Stimulated activated naive CD8-positive, alpha-beta T cell treated with anti-CD3 and anti-CD28 coated beads, Interleukin-15, Interleukin-2, amounts not matched to agents 100 U/mL and 50 U/mL, for 24 hours (primary cell): Measurements from ENCODE around the gene QPCT.

Source experiments
- ATAC-seq: fragments of 150-1000 bp; cut with Tn5 transposase; one replicate; pipeline ENCODE4 v1.10.0; 2021
- DNase-seq: peaks from one replicate; pipeline ENCODE4 v3.0.0; 2021

Gene QPCT

GRCh38 chr2:37324786-37325624 lies 19.4 kb upstream of the QPCT start, which contains the start of gene PRKD3:
TSS of gene PRKD3 (minus strand) at chr2:37324833. CDS start at chr2:37316524, 8,309 bp downstream.
- peak; percentile 73 for DNase-seq
- peak; percentile 74 for ATAC-seq

DNA sequence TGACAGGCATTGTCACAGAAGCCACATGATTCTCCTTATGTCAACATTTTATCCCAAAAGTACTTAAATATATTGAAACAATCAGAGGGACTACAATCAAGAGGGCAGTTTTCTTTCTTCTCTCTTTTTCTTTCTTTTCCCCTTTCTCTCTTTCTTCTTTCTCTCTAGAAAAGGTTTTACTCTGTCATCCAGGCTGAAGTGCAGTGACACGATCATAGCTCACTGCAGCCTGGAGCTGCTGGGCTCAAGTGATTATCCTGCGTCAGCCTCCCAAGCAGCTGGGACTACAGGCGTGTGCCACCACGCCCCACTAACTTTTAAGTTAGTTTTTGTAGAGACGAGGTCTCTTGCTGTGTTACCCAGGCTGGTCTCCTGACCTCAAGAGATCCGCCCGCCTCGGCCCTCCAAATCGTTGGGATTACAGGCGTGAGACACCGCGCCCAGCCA lies 18.8 kb upstream of the QPCT start:
- DNase-seq (no peak), ATAC-seq (no peak)

- no peak for DNase-seq
These were observed 18.1 kb upstream of the QPCT start for GRCh38 chr2:37326285-37326684.

GRCh38 chr2:37326866-37327634 lies 17.4 kb upstream of the QPCT start:
- DNase-seq (no peak), ATAC-seq (no peak)

More at GRCh38 chr2:37326285-37326684, 18.1 kb upstream of the QPCT start:
- no peak for ATAC-seq

DNA sequence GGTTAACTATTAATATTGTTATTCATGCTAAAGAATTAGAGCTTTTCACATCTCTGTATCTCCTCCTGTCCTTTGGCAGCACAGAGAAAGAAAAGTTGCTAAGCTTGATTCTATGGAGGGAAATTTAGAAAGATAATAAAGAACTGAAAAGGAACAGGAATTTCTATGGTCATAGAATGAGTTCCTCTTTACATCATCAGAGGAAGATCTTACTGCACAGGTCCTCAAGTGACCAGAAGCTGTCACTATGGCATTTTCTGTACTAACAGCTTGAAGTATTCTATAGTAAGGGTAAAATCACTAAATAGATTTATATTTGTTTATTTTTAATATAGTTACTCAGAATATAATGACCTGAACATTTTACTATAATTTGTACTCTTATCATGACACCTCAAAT lies 13.7 kb upstream of the QPCT start:
- ATAC-seq (no peak), DNase-seq (no peak)

- no peak for ATAC-seq
- DNase-seq: no peak
These were observed 11.9 kb upstream of the QPCT start for GRCh38 chr2:37332560-37332959.

GRCh38 chr2:37333256-37333655 lies 11.2 kb upstream of the QPCT start:
- no peak for ATAC-seq
- no peak for DNase-seq

GRCh38 chr2:37335604-37336003 lies 8.8 kb upstream of the QPCT start:
- ATAC-seq: no peak
- DNase-seq: no peak

GRCh38 chr2:37337620-37338280 lies 6.7 kb upstream of the QPCT start:
- DNase-seq (no peak), ATAC-seq (no peak)

DNA sequence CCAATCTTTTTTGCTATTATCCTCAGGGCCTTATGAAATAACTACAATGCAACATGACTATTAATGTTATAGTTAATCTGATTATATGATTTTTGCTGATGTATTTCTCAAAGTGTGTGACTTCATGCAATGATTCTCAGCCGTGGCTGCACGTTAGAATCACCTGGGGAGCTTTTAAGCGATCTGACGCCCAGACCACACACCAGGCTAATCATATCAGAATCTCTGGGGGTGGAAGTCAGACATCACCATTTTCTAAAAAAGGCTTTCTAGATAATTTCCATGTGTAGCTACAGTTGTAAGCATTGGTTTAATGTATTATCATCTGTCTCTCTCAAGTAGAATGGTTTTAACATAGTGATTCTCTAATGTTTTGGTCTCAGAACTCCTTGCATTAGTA lies 5.5 kb upstream of the QPCT start:
- no peak for DNase-seq
- ATAC-seq: peak; percentile 28

DNA sequence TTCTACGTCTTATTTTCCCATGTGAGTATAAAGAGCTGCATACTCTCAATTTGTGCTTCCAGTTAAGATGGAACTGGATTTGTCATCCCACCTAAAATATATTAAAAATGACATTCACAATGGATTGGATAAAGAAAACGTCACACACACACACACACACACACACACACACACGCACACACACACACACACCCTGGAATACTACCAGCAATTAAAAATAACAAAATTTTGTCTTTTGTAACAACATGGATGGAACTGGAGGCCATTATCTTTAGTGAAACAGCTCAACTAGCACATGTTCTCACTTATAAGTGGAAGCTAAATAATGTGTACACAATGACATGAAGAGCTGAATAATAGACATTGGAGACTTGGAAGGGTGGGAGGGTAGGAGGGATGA lies 3.8 kb upstream of the QPCT start:
- no peak for ATAC-seq
- no peak for DNase-seq

- ATAC-seq (no peak), DNase-seq (no peak)
These were observed 1.7 kb upstream of the QPCT start for GRCh38 chr2:37342591-37343220.

GRCh38 chr2:37343537-37344434 lies 644 bp upstream of the QPCT start:
- DNase-seq (no peak), ATAC-seq (no peak)

DNA sequence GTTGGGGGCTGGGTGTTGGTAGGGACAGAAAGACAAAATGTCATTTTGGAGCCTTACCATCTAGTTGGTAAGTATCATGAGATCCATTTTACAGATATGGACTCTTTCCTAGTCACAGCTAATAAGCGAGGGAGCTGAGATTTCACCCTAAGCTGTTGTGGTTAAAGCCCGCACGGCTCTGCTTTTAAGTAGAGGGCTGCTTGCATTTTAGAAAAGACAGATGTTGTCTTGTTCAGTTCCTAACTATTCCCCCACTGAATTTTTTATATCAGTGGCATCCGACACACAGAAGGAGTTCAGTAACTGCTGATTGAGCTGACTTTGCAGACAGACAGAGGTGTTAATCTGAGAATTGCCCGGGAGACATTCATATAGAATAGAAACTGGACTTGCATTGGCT lies 3.7 kb downstream of the QPCT start:
- ATAC-seq (no peak), DNase-seq (no peak)

DNA sequence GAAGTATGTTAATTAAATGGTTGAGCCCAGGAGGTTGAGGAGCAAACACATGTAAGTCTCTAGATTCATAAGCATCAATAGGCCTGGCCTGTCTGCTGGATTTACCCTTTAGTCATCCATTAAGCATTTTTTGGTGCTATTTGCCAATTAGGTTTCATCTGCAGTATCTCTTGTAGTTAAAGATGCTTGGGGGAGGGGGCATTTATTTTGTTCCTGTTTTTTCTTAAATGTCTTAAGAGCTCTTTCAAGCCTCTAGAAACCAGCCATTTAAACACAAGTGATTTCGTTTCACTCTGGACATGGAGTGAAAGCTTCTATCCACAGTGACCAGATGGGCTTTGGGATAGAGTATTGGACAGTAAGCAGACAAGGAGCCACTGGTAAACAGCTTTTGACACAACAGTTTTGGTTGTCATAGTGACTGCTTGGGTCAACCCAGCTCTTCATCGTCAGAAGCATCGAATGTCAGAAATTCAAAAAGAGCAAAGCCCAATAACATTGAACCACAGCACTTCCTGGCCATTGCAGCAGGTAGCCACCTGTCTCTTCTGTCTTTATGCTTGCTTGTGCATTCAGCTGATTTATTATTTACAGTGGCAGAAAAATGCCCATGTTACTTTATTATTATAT lies 4.9 kb downstream of the QPCT start:
- no peak for DNase-seq
- ATAC-seq: no peak

DNA sequence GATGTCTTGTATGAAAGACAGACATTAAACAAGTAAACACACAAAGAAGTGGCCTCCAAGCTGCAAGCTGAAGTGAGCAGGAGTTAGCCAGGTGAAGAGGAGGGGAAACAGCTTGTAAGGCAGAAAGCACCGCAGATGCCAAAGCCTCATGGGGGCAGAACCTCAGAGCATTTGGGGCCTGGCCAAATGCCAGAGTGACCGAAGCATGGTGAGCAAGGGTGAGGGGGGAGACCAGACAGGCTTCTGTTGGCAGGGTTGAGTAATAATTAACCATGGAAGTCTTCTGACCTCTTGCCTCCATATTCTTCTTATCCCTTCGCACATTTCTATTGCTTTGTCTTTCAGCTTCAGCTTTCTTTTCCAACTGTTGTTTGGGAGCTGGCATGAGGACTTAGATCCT lies 5.6 kb downstream of the QPCT start:
- no peak for ATAC-seq

DNA sequence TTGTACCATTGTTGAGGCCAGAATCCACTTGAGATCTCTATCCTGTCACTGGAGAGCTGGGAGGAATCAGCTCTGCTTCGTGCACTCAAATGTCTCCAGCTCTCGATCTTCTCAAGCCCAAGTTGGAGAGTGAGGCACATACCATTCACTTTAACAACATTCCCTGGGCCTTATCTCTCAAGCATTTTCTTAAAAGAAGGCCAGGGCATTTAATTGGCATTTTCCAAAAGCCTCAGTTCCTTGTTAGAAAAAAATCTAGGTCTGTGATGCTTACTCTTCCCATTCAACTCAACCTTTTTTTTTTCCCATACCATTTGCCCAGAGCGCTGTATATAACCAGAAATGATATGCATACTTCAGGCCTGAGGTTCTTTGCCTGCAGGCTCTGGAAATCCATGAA lies 10.1 kb downstream of the QPCT start:
- DNase-seq (no peak), ATAC-seq (no peak)

More for the DNA sequence above, 5.6 kb downstream of the QPCT start:
- no peak for DNase-seq

GRCh38 chr2:37355735-37356134 lies 11.3 kb downstream of the QPCT start:
- no peak for ATAC-seq

DNA sequence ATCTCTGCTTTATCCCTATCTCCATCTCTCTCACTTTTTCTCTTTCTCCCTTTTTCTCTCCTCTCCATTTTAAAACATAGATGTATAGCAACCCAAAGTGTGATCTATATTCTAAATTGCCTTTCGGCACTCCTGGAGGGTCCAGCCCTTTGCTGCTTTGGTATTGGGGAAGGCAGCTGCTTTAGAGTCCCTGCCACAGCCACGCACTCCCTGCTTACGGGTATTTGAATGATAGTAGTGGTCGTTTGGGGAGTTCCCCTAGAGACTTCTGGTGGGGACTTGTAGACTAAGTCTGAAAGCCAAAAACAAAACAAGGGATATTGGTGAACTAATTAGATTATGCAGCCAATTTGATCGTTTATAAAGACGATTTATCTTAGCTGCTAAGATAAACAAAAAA lies 11.9 kb downstream of the QPCT start:
- DNase-seq (no peak), ATAC-seq (no peak)

More at GRCh38 chr2:37355735-37356134, 11.3 kb downstream of the QPCT start:
- DNase-seq: no peak

DNA sequence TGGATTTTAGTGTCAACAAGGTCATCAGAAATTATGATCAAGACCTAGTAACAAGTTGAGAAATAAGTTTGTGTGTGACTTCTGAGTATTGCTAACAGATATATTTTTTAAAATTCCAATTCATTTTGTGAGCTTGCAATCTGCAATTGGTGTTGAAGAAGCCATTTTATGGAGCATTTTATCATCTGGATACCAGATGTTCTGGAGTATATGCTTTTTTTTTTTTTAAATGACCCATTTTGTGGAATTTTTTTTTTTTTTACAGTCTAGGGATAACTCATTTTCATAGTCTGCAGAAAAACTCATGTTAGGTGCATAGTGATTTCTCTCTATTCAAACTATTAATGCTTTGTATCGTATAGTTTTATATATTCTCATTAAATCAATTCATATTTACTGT lies 12.6 kb downstream of the QPCT start:
- DNase-seq: no peak
- ATAC-seq: no peak

DNA sequence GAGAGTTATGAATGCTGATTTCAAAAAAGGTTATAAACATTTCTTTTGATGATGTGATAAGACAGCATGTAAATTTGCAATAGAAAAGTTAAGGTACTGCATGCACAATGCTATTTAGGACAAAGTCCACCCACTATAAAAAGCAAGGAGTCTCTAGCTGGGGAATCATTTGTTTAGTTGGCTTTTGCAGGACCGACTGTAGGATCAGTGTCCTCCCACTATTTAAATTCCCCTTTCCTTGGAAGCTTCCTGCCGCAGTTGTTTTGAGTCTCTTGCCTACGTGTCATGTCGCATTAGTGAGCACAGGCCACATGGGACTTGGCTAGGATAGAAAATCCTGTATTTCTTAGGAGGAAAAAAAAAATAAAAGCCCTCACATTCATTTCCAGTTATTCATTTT lies 13.1 kb downstream of the QPCT start:
- DNase-seq: no peak
- no peak for ATAC-seq
